ENCODE results near the gene SERPINA4. TPM values are rescaled to one million over a fixed set of nuclear protein-coding genes. Genes with fewer than 3 reads are reported as not detected.

SERPINA4 gene
- total and polyA plus RNA-seq, 2 of the 13 experiments (the other 11 are each of a cell fraction or from before 2014, with no cell fraction given) = 39.1 to 57.8 TPM

GRCh38 chr14:94560751-94561655, at the start of gene SERPINA4 (continued):
- TF ChIP-seq ARID4A (CRISPR knock-in tag; IDR thresholded peaks at IDR 0.05; ENCODE audit: borderline replicate concordance) (no peak), NR0B2 (CRISPR knock-in tag; IDR thresholded peaks at IDR 0.05) (no peak), ZNF746 (CRISPR knock-in tag; IDR thresholded peaks at IDR 0.05) (no peak), UBTF (CRISPR knock-in tag; IDR thresholded peaks at IDR 0.05) (no peak), FOXO1 (CRISPR knock-in tag; IDR thresholded peaks at IDR 0.05) (no peak), HIVEP1 (CRISPR knock-in tag; IDR thresholded peaks at IDR 0.05) (no peak), TRIM24 (CRISPR knock-in tag; IDR thresholded peaks at IDR 0.05) (no peak), SIX4 (CRISPR knock-in tag; IDR thresholded peaks at IDR 0.05) (no peak), FIP1L1 (IDR thresholded peaks at IDR 0.05; ENCODE audit: borderline replicate concordance, insufficient read depth, low read depth, low read length) (no peak), PRPF4 (IDR thresholded peaks at IDR 0.05; ENCODE audit: low read depth, low read length, poor library complexity, severe bottlenecking) (no peak)
- TF ChIP-seq, protein P1, sequence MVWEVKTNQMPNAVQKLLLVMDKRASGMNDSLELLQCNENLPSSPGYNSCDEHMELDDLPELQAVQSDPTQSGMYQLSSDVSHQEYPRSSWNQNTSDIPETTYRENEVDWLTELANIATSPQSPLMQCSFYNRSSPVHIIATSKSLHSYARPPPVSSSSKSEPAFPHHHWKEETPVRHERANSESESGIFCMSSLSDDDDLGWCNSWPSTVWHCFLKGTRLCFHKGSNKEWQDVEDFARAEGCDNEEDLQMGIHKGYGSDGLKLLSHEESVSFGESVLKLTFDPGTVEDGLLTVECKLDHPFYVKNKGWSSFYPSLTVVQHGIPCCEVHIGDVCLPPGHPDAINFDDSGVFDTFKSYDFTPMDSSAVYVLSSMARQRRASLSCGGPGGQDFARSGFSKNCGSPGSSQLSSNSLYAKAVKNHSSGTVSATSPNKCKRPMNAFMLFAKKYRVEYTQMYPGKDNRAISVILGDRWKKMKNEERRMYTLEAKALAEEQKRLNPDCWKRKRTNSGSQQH (CRISPR knock-in tag; IDR thresholded peaks at IDR 0.05; ENCODE audit: low read depth) = no peak
- TF ChIP-seq, protein P2, sequence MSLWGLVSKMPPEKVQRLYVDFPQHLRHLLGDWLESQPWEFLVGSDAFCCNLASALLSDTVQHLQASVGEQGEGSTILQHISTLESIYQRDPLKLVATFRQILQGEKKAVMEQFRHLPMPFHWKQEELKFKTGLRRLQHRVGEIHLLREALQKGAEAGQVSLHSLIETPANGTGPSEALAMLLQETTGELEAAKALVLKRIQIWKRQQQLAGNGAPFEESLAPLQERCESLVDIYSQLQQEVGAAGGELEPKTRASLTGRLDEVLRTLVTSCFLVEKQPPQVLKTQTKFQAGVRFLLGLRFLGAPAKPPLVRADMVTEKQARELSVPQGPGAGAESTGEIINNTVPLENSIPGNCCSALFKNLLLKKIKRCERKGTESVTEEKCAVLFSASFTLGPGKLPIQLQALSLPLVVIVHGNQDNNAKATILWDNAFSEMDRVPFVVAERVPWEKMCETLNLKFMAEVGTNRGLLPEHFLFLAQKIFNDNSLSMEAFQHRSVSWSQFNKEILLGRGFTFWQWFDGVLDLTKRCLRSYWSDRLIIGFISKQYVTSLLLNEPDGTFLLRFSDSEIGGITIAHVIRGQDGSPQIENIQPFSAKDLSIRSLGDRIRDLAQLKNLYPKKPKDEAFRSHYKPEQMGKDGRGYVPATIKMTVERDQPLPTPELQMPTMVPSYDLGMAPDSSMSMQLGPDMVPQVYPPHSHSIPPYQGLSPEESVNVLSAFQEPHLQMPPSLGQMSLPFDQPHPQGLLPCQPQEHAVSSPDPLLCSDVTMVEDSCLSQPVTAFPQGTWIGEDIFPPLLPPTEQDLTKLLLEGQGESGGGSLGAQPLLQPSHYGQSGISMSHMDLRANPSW (CRISPR knock-in tag; IDR thresholded peaks at IDR 0.05; ENCODE audit: borderline replicate concordance) = no peak
- TF ChIP-seq, protein P3, sequence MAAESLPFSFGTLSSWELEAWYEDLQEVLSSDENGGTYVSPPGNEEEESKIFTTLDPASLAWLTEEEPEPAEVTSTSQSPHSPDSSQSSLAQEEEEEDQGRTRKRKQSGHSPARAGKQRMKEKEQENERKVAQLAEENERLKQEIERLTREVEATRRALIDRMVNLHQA (CRISPR knock-in tag; IDR thresholded peaks at IDR 0.05) = no peak
- TF ChIP-seq, protein P4, sequence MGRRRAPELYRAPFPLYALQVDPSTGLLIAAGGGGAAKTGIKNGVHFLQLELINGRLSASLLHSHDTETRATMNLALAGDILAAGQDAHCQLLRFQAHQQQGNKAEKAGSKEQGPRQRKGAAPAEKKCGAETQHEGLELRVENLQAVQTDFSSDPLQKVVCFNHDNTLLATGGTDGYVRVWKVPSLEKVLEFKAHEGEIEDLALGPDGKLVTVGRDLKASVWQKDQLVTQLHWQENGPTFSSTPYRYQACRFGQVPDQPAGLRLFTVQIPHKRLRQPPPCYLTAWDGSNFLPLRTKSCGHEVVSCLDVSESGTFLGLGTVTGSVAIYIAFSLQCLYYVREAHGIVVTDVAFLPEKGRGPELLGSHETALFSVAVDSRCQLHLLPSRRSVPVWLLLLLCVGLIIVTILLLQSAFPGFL (CRISPR knock-in tag; IDR thresholded peaks at IDR 0.05) = no peak

Data from HepG2 (cell line).